HepG2 (cell line): ENCODE data around the gene SIK3. TPM values are rescaled to one million over a fixed set of nuclear protein-coding genes. Genes with fewer than 3 reads are reported as not detected.

Source experiments
- CHD4 ChIP-seq: fragments of 200-600 bp; sonication (generic); IDR thresholded peaks from 2 replicates; pipeline ENCODE4 v1.7.0; 2017; ENCODE audit warnings: mild to moderate bottlenecking, low read length, borderline replicate concordance
- EHMT2 ChIP-seq: fragments of 200-600 bp; sonication (generic); IDR thresholded peaks from 2 replicates; pipeline ENCODE4 v1.7.0; 2017; ENCODE audit warnings: antibody characterized with exemption, low read depth, low read length, borderline replicate concordance
- MAFG ChIP-seq: sonication (generic); formaldehyde crosslinking; IDR thresholded peaks from 2 replicates; pipeline ENCODE4 v1.5.1; 2020; ENCODE audit warnings: mild to moderate bottlenecking, missing genetic modification reagents
- PATZ1 ChIP-seq: sonication (generic); formaldehyde crosslinking; IDR thresholded peaks from 2 replicates; pipeline ENCODE4 v1.4.0; 2020; ENCODE audit warnings: missing genetic modification reagents
- PAX8 ChIP-seq: sonication (generic); formaldehyde crosslinking; IDR thresholded peaks from 2 replicates; pipeline ENCODE4 v1.8.0; 2022; ENCODE audit warnings: mild to moderate bottlenecking, missing genetic modification reagents, borderline replicate concordance
- RARA ChIP-seq: IDR thresholded peaks from 2 replicates; pipeline ENCODE4 v1.6.1; 2016; ENCODE audit warnings: missing genetic modification reagents, missing compliant biosample characterization
- TFDP1 ChIP-seq: IDR thresholded peaks from 2 replicates; pipeline ENCODE4 v1.6.1; 2016; ENCODE audit warnings: missing compliant biosample characterization, missing genetic modification reagents, borderline replicate concordance
- ZBTB40 ChIP-seq, 2 experiments: fragments of 450-650 bp in 1 of 2; sonication (generic) in 1 of 2; formaldehyde crosslinking in 1 of 2; IDR thresholded peaks; 2 replicates each; pipeline versions ENCODE4 v1.6.1 to v1.8.0; 2016 to 2022; ENCODE audit warnings: antibody characterized with exemption in 1 of 2, mild to moderate bottlenecking in 1 of 2, missing genetic modification reagents in 1 of 2
- ZNF546 ChIP-seq: sonication (generic); formaldehyde crosslinking; conservative IDR thresholded peaks from 2 replicates; pipeline ENCODE4 v1.8.1; 2023; ENCODE audit warnings: mild to moderate bottlenecking, missing genetic modification reagents
- ZNF75D ChIP-seq: sonication (generic); formaldehyde crosslinking; IDR thresholded peaks from 2 replicates; pipeline ENCODE4 v1.8.1; 2023; ENCODE audit warnings: missing genetic modification reagents, mild to moderate bottlenecking, borderline replicate concordance
- ZSCAN31 ChIP-seq: sonication (generic); formaldehyde crosslinking; IDR thresholded peaks from 2 replicates; pipeline ENCODE4 v1.5.0; 2020; ENCODE audit warnings: low read depth, mild to moderate bottlenecking, missing genetic modification reagents
- polyA plus RNA-seq, 8 experiments: library from polyadenylated mRNA; depleted of rRNA in 3 of 8; stranded (reverse) in 7 of 8; unstranded in 1 of 8; fragments of >200 nt; fragmentation: Illumina TruSeq in 4 of 8; extraction: Trizol in 4 of 8; gene quantifications; 2 replicates each; pipeline versions ENCODE4 v1.2.1 to v1.2.3, GENCODE V29; 2011 to 2016; ENCODE audit warnings: low read depth in 4 of 8, missing spikeins in 1 of 8, mixed read lengths in 1 of 8; ENCODE audit not compliant: insufficient read depth in 1 of 8
- total RNA-seq, 5 experiments: library from RNA; depleted of rRNA; stranded (reverse); fragments of >200 nt; fragmentation: Illumina TruSeq; extraction: Trizol; gene quantifications; 2 replicates each; pipeline ENCODE4 v1.2.3, GENCODE V29; 2016; ENCODE audit warnings: low read depth in 1 of 5

SIK3 gene
- total and polyA plus RNA-seq, 2 of the 13 experiments (the other 11 are each of a cell fraction or from before 2014, with no cell fraction given) = 5.7 to 9.8 TPM

- peak; percentile 49; the same call in 1 of the 2 replicates for TF ChIP-seq PATZ1 (CRISPR knock-in tag)
- TF ChIP-seq EHMT2 = no peak
- 0 out of 2 replicates have a peak, but pooled peaks have one; percentile 25 for TF ChIP-seq ZNF546
- peak; percentile 71; the same call in 1 of the 2 replicates for TF ChIP-seq CHD4
- no peak for TF ChIP-seq TFDP1 (CRISPR knock-in tag)
- peak; percentile 7 for TF ChIP-seq PAX8
- TF ChIP-seq MAFG (CRISPR knock-in tag) = no peak
- no peak for TF ChIP-seq ZSCAN31 (CRISPR knock-in tag)
- TF ChIP-seq ZNF75D = no peak
- peak; percentile 86 for TF ChIP-seq RARA (CRISPR knock-in tag)
- no peak for TF ChIP-seq ZBTB40 (IDR thresholded peaks at IDR 0.05)
- no peak for TF ChIP-seq ZBTB40 (CRISPR knock-in tag; IDR thresholded peaks at IDR 0.05)
These were observed 272.1 kb downstream of the SIK3 start (continued) for GRCh38 chr11:116825854-116826750.
